HepG2 (cell line): ENCODE results near the gene CACNA1I. TPM values are rescaled to one million over a fixed set of nuclear protein-coding genes. Genes with fewer than 3 reads are reported as not detected.

Experiments used
- ARNTL ChIP-seq: sonication (generic); formaldehyde crosslinking; IDR thresholded peaks from 2 replicates; pipeline ENCODE4 v1.4.0; 2020; ENCODE audit warnings: mild to moderate bottlenecking, missing genetic modification reagents
- CREB1 ChIP-seq, 2 experiments: fragments of 450-650 bp in 1 of 2; IDR thresholded peaks; 2 replicates each; pipeline ENCODE4 v1.6.1; 2016 to 2017; ENCODE audit warnings: control low read depth in 1 of 2, mild to moderate bottlenecking in 1 of 2, missing compliant biosample characterization in 1 of 2, missing genetic modification characterization in 1 of 2
- KLF15 ChIP-seq: sonication (generic); formaldehyde crosslinking; IDR thresholded peaks from 2 replicates; pipeline ENCODE4 v1.8.1; 2023; ENCODE audit warnings: borderline replicate concordance, mild to moderate bottlenecking, inconsistent platforms, missing genetic modification reagents, mixed read lengths
- MED13 ChIP-seq: sonication (generic); formaldehyde crosslinking; IDR thresholded peaks from 2 replicates; pipeline ENCODE4 v1.5.0; 2020; ENCODE audit warnings: missing genetic modification reagents
- MYC ChIP-seq: sonication (generic); formaldehyde crosslinking; IDR thresholded peaks from 2 replicates; pipeline ENCODE4 v1.9.0; 2021; ENCODE audit warnings: missing genetic modification reagents, borderline replicate concordance
- PHF8 ChIP-seq: sonication (generic); formaldehyde crosslinking; IDR thresholded peaks from 2 replicates; pipeline ENCODE4 v1.5.0; 2020; ENCODE audit warnings: missing genetic modification reagents
- RBFOX2 ChIP-seq: fragments of 200-400 bp; formaldehyde crosslinking; IDR thresholded peaks from 2 replicates; pipeline ENCODE4 v1.6.1; 2017; ENCODE audit warnings: low read depth, mild to moderate bottlenecking, low read length
- SIN3A ChIP-seq: IDR thresholded peaks from 2 replicates; pipeline ENCODE4 v1.6.1; 2011; ENCODE audit warnings: low read depth, mild to moderate bottlenecking, control low read depth, low read length, borderline replicate concordance
- SMARCC2 ChIP-seq: fragments of 450-650 bp; IDR thresholded peaks from 2 replicates; pipeline ENCODE4 v1.6.1; 2017; ENCODE audit warnings: antibody characterized with exemption, mild to moderate bottlenecking
- TP53 ChIP-seq: sonication (generic); formaldehyde crosslinking; conservative IDR thresholded peaks from 2 replicates; pipeline ENCODE4 v1.4.0; 2020; ENCODE audit warnings: missing genetic modification reagents
- U2AF2 ChIP-seq: fragments of 200-400 bp; formaldehyde crosslinking; IDR thresholded peaks from 2 replicates; pipeline ENCODE4 v1.6.1; 2017; ENCODE audit warnings: low read depth, mild to moderate bottlenecking, low read length
- ZBTB7B ChIP-seq: sonication (generic); formaldehyde crosslinking; IDR thresholded peaks from 2 replicates; pipeline ENCODE4 v1.4.0; 2020; ENCODE audit warnings: missing genetic modification reagents
- ZFP1 ChIP-seq: IDR thresholded peaks from 2 replicates; pipeline ENCODE4 v1.6.1; 2016
- ZFP91 ChIP-seq: sonication (generic); formaldehyde crosslinking; IDR thresholded peaks from 2 replicates; pipeline ENCODE4 v1.9.0; 2022; ENCODE audit warnings: missing genetic modification reagents, mild to moderate bottlenecking, borderline replicate concordance
- ZNF446 ChIP-seq: sonication (generic); formaldehyde crosslinking; IDR thresholded peaks from 2 replicates; pipeline ENCODE4 v1.5.0; 2020; ENCODE audit warnings: mild to moderate bottlenecking, missing genetic modification reagents
- ZNF570 ChIP-seq: sonication (generic); formaldehyde crosslinking; IDR thresholded peaks from 2 replicates; pipeline ENCODE4 v1.4.0; 2020; ENCODE audit warnings: mild to moderate bottlenecking, missing genetic modification reagents, borderline replicate concordance
- ZNF713 ChIP-seq: sonication (generic); formaldehyde crosslinking; IDR thresholded peaks from 2 replicates; pipeline ENCODE4 v1.4.0; 2020; ENCODE audit warnings: mild to moderate bottlenecking, missing genetic modification reagents
- ZNF776 ChIP-seq: sonication (generic); formaldehyde crosslinking; IDR thresholded peaks from 2 replicates; pipeline ENCODE4 v1.4.0; 2020; ENCODE audit warnings: mild to moderate bottlenecking, missing genetic modification reagents
- polyA plus RNA-seq, 8 experiments: library from polyadenylated mRNA; depleted of rRNA in 3 of 8; stranded (reverse) in 7 of 8; unstranded in 1 of 8; fragments of >200 nt; fragmentation: Illumina TruSeq in 4 of 8; extraction: Trizol in 4 of 8; gene quantifications; 2 replicates each; pipeline versions ENCODE4 v1.2.1 to v1.2.3, GENCODE V29; 2011 to 2016; ENCODE audit warnings: low read depth in 4 of 8, missing spikeins in 1 of 8, mixed read lengths in 1 of 8; ENCODE audit not compliant: insufficient read depth in 1 of 8
- total RNA-seq, 5 experiments: library from RNA; depleted of rRNA; stranded (reverse); fragments of >200 nt; fragmentation: Illumina TruSeq; extraction: Trizol; gene quantifications; 2 replicates each; pipeline ENCODE4 v1.2.3, GENCODE V29; 2016; ENCODE audit warnings: low read depth in 1 of 5
- TF ChIP-seq, protein P1 (sequence below), 2 experiments: sonication (generic) in 1 of 2; formaldehyde crosslinking in 1 of 2; IDR thresholded peaks; 2 replicates each; pipeline versions ENCODE4 v1.4.0 to v1.6.1; 2016 to 2020; ENCODE audit warnings: borderline replicate concordance in 1 of 2, low read depth in 1 of 2, mild to moderate bottlenecking in 1 of 2, missing genetic modification reagents in 1 of 2
- TF ChIP-seq, protein P2 (sequence below): sonication (generic); formaldehyde crosslinking; IDR thresholded peaks from 2 replicates; pipeline ENCODE4 v1.5.1; 2020; ENCODE audit warnings: mild to moderate bottlenecking, missing genetic modification reagents, borderline replicate concordance

The CACNA1I gene
- total and polyA plus RNA-seq, 2 of the 13 experiments (the other 11 are each of a cell fraction or from before 2014, with no cell fraction given) = not detected

GRCh38 chr22:39528681-39529486 lies 41.7 kb upstream of the CACNA1I start (continued):
- TF ChIP-seq ZNF446 (CRISPR knock-in tag) (0 out of 2 replicates have a peak, but pooled peaks have one; percentile 4), KLF15 (CRISPR knock-in tag) (peak; percentile 78; the same call in 1 of the 2 replicates), ZFP91 (CRISPR knock-in tag) (peak; percentile 83), SMARCC2 (no peak), RBFOX2 (peak; percentile 78), MED13 (CRISPR knock-in tag) (no peak; the same call in 1 of the 2 replicates), PHF8 (CRISPR knock-in tag) (peak; percentile 56), ZBTB7B (peak; percentile 55; the same call in 1 of the 2 replicates), ZFP1 (0 out of 2 replicates have a peak, but pooled peaks have one; percentile 46), ARNTL (CRISPR knock-in tag) (no peak), TP53 (CRISPR knock-in tag) (peak; percentile 66; the same call in 1 of the 2 replicates), ZNF776 (CRISPR knock-in tag) (peak; percentile 78; the same call in 1 of the 2 replicates), ZNF713 (CRISPR knock-in tag) (peak; percentile 82; the same call in 1 of the 2 replicates), ZNF570 (CRISPR knock-in tag) (no peak), CREB1 (IDR thresholded peaks at IDR 0.05) (no peak), CREB1 (CRISPR knock-in tag; IDR thresholded peaks at IDR 0.05) (no peak), U2AF2 (no peak), SIN3A (no peak), MYC (CRISPR knock-in tag) (peak; percentile 70; the same call in 1 of the 2 replicates)
- TF ChIP-seq, protein P1, sequence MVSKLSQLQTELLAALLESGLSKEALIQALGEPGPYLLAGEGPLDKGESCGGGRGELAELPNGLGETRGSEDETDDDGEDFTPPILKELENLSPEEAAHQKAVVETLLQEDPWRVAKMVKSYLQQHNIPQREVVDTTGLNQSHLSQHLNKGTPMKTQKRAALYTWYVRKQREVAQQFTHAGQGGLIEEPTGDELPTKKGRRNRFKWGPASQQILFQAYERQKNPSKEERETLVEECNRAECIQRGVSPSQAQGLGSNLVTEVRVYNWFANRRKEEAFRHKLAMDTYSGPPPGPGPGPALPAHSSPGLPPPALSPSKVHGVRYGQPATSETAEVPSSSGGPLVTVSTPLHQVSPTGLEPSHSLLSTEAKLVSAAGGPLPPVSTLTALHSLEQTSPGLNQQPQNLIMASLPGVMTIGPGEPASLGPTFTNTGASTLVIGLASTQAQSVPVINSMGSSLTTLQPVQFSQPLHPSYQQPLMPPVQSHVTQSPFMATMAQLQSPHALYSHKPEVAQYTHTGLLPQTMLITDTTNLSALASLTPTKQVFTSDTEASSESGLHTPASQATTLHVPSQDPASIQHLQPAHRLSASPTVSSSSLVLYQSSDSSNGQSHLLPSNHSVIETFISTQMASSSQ (IDR thresholded peaks at IDR 0.05; ENCODE audit: low read depth) = no peak
- TF ChIP-seq, protein P1 (CRISPR knock-in tag; IDR thresholded peaks at IDR 0.05; ENCODE audit: borderline replicate concordance) = no peak
- TF ChIP-seq, protein P2, sequence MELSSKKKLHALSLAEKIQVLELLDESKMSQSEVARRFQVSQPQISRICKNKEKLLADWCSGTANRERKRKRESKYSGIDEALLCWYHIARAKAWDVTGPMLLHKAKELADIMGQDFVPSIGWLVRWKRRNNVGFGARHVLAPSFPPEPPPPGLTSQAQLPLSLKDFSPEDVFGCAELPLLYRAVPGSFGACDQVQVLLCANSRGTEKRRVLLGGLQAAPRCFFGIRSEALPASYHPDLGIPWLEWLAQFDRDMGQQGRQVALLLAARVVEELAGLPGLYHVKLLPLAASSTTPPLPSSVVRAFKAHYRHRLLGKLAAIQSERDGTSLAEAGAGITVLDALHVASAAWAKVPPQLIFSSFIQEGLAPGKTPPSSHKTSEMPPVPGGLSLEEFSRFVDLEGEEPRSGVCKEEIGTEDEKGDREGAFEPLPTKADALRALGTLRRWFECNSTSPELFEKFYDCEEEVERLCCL (CRISPR knock-in tag) = no peak
